GM19238 (cell line): ENCODE data around the gene TMPRSS11A.

Experiments
- DNase-seq: peaks from one replicate; pipeline ENCODE4 v3.0.0; 2011; ENCODE audit warnings: low spot score; ENCODE audit not compliant: insufficient read length

TMPRSS11A gene, protein sequence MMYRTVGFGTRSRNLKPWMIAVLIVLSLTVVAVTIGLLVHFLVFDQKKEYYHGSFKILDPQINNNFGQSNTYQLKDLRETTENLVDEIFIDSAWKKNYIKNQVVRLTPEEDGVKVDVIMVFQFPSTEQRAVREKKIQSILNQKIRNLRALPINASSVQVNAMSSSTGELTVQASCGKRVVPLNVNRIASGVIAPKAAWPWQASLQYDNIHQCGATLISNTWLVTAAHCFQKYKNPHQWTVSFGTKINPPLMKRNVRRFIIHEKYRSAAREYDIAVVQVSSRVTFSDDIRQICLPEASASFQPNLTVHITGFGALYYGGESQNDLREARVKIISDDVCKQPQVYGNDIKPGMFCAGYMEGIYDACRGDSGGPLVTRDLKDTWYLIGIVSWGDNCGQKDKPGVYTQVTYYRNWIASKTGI

DNA sequence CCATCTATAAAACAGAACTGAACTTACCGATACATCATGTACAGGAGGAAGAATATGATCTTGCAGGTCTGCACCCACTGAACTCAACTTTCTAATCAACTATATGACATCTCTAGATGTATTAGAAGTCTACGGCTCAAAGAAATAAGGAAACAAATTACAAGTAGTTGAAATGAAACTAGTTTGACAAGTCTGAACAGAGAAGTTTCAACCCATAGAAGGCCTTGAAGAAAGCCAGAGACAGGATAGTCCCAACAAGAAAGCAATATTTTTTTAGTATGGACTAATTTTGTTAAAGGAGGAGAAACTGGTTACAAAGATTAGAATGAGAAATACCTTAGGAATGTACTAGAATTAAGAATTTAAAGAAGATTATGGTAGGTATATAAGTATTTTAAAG lies at the start of gene TMPRSS11A:
Gene TMPRSS11A (minus strand): TSS at position 138 of the 400 bp plus-strand sequence. CDS start 100 bp downstream, at position 38.
- no peak for DNase-seq

DNA sequence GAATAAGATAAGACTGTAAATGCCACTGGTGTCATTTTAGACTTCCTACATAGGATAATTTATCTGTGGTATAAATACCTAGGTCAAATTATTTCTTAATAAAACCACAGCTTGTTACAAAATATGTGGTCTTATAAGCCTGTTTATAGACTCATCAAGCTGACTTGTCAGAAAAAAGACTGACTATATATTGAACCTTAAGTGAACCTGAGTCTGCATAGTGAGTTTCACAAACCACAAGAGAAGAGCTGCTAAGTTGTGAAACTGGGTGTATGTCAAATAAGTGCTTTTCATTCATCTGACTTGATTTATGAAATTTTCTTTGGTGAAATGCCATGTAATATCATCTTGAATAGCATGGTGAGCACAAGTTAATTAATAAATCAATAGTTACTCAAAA lies 48.4 kb upstream of the TMPRSS11A start:
- DNase-seq = no peak

DNA sequence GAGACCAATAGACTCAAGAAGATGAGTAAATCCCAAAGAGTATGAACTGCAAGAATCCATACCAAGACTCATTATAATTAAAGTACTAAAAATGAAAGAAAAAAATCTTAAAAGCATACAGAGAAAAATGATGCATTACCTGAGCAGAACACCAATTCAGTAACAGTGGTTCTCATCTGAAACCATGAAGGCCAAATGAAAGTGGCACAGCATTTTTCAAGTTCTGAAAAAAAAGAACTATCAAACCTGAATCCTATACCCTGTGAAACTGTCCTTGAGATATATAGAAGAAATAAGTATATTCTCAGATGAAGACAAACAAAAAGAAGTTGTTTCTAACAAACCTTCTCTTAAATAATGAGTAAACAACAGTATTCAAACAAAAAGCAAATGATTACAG lies 39.6 kb upstream of the TMPRSS11A start:
- DNase-seq = no peak

DNA sequence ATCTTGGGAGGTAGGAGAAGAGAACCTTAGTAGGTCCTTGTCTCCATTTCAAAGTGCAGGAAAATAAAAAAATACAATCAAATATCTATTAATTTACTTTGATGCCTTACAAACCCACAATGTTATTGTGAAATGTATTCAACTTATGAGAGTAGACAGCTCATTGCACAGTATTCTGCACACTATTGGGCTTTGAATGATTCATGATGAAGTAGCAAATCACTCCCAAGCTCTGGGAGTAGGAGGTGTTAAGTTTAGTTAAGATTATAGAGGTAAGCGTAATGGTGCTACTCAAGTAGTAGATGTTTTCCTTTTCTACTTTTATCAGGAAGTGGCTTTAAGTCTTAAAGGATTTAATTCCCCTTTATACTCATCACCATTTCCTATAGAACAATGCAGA lies 32.8 kb upstream of the TMPRSS11A start:
- DNase-seq = no peak

DNA sequence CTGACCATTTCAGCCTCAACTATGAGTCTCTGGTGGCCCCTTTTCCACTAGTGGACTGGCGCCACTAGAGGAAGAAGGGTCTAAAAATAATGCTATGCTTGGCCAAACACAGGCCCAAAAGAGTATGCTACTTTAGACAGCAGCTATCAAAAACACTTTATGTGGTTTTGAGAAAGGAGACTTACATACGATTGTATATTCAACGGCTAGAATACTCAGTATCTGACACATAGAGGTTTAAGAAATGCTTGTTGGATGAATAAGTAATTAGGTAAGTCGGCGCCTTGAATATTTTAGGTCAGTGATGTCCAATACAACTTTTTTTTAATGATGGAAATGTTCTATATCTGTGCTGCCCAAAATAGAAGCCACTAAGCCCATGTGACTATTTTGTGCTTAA lies 25.7 kb upstream of the TMPRSS11A start:
- no peak for DNase-seq

DNA sequence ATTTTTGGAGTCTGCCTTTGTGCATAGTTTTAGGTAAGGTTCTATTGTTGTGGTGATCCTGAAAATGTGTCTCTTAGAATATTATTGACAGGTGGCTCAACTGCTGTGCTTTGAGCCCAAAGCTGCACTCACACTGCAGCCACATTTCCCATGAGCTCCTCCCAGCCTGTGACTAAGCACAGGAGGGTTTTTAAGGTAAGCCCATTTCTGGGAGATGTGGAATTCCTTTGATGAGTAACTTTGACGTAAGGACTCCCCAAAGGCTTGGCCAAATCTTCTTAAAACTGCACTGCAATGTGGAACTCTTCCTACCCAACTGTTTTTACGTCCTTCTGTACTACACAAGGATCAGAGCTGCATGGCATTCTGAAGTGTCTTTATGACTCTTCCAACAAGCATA lies 20.0 kb upstream of the TMPRSS11A start:
- no peak for DNase-seq

DNA sequence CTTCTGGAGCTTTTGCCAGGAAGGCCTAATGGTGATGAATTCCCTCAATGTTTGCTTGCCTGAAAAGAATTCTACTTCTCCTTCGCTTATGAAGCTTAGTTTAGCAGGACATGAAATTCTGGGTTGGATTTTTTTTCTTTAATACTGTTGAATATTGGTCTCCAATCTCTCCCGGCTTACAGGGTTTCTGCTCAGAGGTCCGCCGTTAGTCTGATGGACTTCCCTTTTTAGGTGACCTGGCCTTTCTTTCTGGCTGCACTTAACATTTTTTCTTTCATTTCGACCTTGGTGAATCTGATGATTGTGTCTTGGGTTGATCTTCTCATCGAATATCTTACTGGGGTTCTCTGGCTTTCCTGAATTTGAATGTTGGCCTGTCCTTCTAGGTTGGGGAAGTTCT lies 17.2 kb upstream of the TMPRSS11A start:
- DNase-seq = no peak

DNA sequence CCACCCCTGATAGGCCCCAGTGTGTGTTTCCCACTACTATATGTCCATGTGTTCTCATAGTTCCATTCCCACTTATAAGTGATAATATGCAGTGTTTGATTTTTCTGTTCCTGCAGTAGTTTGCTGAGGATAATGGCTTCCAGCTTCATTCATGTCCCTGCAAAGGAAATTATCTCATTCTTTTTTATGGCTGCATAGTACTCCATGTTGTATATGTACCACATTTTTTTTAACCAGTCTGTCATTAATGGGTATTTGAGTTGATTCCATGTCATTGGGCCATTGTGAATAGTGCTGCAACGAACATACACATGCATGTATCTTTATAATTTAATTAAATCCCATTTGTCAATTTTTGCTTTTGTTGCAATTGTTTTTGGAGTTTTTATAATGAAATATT lies 10.3 kb upstream of the TMPRSS11A start:
- DNase-seq = no peak

DNA sequence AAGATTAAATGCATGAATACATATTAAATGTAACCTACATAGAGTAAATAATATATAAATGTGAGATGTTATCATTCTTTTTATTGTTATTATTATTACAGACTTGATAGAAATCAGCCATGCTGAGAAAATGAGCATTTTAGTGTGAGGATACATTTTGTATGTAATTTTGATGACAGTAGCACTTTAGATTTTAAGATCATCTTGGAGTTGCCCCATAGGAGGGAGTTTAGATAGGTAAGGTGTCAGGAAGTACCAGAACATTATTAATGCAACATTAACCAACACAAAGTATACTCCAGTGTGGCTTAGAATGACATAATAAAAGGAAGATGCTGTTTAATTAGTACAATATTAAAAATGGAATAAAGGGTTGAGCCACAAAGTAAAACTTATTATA lies 8.4 kb downstream of the TMPRSS11A start:
- no peak for DNase-seq

DNA sequence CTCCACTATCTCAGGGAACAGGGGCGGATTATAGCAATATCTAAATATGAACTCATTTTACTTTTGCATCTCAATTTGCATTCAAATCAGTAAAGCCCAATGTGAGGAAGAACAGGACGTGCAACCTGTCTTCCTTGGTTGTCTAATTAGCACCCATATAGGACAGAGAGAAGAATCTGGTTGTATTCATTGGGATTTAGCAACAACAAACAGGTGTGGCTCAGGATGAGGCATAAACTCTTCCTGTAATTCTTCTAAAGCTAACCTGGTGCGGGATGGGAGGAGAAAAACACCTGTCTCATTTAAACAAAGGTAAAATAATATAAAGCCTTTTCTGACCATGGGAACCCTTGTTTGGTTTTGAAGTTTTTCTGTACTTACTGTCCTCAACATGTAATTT lies 22.2 kb downstream of the TMPRSS11A start:
- DNase-seq = no peak

DNA sequence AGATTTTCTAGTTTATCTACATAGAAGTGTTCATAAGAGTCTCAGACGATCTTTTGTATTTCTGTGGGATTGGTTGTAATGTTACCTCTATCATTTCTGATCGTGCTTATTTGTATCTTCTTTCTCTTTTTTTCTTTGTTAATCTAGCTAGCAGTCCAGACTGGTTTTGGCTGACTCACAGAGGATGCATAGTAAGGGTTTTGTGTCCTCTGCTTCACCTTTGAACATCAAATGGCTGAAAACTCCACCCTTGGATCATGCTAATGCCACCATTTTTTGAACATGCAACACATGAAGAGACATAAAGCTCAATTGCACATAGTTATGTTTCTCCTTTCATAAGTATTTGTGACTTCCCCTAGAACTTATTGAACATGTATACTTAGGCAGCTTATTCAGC lies 22.8 kb downstream of the TMPRSS11A start:
- DNase-seq = no peak

DNA sequence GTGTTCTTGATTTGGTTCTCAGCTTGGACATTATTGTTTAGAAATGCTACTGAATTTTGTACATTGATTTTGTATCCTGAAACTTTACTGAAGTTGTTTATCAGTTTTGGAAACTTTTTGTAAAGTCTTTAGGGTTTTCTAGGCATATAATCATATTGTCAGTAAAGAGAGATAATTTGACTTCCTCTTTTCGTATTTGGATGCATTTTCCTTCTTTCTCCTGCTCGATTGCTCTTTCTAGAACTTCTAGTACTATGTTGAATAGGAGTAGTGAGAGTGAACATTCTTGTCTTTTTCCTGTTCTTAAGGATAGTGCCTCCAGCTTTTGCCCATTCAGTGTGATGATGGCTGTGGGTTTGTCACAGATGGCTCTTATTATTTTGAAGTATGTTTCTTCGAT lies 24.1 kb downstream of the TMPRSS11A start:
- DNase-seq = no peak

DNA sequence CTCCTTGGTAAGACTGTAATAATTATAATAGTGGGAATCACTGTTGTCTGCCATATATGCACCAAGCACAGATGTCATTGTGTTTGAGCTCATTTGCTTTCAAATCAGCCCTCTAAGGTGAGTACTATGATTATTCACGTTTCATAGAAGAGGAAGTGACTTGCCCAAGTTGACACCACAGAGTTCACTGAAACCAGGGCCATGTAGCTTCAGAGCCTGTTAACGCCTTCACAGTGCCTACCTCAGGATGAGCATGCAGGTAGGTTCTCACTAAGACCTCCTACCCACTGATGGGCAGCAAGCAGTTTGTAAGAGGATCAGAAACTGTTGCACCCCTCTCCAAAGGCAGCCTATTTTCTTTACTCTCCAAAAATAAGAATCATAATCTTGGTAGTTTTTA lies 27.4 kb downstream of the TMPRSS11A start:
- no peak for DNase-seq

DNA sequence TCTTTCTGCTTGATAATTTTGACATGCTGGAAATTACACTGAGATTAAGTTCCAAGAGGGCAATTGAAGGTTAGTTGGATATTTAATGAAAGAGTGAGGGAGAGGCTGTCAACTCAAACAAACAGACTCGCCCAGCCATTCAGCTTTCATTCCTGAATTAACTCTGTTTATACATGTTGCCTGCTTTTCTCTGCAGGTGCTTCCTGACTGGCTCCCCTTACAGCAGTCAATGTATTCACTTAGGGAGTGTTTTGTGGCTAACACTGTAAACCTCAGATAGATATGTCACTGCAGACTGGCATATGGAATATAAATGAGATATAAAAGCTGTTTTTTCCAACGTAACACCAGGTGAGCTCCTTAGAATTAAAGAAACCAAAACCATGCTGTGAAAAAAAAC lies 28.7 kb downstream of the TMPRSS11A start:
- no peak for DNase-seq

DNA sequence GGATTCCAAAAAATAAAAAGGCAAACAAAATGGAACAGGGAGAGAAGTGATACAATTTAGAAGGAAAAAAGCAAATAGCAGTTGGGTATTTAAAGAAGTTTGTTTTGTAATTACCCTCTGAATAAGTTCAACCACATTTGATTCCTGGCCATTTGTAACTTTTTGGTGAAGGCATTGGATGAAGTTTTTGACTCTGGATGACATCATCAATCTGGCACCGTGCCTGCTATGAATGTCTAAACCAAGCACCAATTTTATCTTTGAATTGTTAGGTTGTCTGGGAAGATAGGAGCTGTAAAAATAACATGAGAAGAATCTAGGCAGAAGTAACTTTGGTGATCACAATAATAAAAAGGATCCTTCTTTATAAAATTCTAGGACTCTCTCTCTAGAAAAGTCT lies 29.5 kb downstream of the TMPRSS11A start:
- no peak for DNase-seq

DNA sequence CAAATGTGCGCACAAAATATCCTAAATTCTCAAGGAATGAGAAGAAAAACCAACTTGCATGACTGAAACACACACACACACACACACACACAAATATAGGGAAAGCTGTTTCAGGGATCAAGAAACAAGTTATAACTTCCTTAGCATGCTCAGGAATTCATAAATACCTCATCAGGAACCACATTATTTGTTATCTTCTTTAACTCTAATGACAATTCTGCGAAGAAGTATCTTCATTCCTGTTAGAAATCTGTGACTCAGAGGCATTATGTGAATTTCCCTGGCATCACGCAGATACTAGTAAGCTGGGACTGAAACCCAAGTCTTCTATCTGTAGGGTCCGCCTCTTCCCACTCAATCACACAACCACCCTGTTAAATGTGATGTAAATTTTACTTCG lies 30.3 kb downstream of the TMPRSS11A start:
- no peak for DNase-seq

DNA sequence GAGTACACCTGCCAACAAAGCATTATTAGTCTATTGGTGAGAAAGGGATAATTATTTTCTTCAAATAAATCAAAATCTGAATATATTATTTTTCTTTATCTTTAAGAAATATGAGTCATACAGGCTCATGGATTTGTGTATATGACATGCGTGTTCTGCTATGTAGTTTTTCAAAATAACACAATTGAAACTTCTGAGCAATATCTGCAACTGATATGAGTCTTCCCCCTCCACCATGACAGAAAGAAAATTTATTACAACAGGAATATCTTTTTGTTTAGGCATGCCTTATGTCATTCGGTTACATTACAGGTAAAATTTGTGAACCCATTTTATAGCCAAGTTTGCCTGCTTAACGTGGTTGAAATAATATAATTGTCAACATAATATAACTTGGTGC lies 32.0 kb downstream of the TMPRSS11A start:
- DNase-seq = no peak

DNA sequence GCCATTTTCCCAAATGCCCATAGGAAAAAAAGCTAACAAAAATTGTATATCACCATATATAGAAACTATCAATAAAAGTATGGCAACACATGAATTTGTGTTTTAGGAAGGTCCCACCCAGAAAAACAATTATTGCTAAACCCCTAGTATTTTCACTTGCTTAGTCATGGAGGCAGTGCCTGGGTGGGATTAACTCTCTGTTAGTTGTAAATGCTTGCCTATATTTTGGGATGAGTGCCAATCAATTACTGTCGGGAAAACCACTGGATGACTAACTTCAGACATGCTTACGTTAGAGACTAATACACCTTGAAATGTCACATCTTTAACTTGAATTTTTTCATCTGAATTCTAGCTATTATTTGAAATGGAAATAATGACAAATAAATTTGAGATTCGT lies 33.9 kb downstream of the TMPRSS11A start:
- DNase-seq = no peak

DNA sequence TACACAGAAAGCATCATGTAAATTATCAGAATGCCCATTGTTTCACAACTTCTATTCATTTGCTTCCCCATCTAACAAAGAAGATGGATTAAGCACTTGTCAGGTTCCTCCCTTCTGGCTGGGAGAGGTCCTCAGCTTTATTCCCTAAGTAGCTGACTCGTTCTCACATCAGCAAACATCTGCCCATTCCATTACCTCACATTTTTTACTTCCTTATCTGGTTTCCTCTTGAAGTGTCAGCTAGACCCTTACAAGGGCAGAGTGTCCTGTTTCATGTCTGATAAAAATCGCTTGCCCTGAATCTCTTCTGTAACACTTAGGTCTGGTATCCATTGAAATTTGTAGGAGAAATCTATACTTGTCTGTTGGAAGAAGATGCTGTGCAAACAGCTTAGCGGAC lies 34.7 kb downstream of the TMPRSS11A start:
- DNase-seq = no peak

DNA sequence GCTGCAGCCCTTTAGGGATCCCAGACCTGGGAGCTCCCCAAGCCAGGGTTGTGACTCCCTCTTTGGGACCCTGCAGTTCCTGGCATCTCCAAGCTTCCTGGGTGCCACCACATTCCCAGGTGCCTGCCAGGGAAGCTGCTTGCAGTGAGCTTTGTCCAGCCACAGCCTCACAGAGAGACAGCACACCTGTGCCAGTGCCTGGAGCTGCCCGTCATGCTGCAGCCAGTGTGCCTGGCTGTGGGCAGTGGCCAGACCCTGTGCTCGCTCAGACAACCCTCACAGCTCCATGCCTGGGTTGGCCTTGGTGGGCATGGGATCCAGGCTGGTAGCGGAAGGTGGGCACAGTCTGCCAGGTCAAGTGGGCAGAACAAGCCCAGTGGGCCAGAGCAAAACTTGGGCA lies 36.0 kb downstream of the TMPRSS11A start:
- no peak for DNase-seq

DNA sequence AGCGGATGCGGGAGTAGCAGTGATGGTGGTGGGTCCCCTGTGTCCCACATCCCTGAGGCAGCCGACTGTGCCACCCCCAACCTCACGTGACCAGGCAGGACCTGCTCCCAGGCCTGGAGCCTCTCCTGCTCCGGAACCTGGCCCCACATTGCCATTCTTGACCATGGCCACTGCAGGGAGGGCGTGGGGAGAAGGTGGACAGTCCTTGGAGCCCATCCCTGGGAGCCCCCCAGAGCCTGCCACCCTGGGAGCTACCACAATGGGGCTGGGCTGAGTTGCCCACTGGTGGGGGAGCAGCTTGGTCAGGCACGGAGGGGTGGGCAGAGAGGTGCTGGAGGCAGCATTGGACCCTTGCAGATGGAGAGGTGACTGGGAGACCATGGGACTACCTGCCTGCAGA lies 36.8 kb downstream of the TMPRSS11A start:
- DNase-seq = no peak

DNA sequence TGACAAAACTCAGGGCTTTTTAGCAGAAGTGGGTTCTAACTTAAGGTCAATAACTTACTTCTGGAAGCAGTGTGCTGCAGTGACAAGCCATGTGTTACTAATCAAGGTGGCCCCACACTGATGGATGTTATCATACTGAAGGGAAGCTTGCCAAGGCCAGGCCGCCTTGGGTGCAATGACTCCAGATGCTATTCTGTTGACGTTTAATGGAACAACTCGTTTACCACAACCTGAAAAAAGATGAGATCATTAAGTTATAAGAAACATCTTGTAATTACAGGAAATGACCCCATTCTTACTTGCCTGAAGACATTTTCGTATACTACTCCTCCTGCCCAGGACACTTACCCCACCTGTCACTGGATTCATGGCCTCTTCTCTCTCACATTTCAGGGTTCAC lies 40.6 kb downstream of the TMPRSS11A start:
- no peak for DNase-seq

DNA sequence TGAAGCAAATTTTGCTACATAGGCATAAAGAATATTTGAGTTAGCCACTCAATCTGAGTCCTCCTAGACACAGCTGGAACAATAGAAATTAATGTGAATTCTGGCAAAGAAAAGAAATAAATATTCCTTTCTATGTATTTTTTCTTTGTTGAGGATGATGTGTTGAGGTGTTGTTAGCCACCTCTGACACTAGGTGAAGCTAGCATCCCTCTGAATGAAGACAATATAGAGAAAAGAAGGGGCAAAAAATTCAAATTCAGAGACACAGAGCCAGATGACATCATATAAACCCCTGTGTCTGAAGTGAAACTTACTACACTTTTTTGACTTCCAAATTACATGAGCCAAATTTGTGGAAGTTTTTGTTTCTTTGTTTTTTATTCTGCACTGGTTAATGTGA lies 44.9 kb downstream of the TMPRSS11A start:
- DNase-seq = no peak
